NK-92 (cell line): ENCODE data around the gene MACROD1.
"Not testable (repeated sequence)": the region's sequence is repeated elsewhere in the genome, so short reads cannot be mapped to it uniquely, and the experiment has no call there.

Source experiments
- DNase-seq: peaks from one replicate; lab custom pipeline; 2025; ENCODE audit not compliant: unreplicated experiment; lab: John Stamatoyannopoulos, UW

MACROD1 gene

DNA sequence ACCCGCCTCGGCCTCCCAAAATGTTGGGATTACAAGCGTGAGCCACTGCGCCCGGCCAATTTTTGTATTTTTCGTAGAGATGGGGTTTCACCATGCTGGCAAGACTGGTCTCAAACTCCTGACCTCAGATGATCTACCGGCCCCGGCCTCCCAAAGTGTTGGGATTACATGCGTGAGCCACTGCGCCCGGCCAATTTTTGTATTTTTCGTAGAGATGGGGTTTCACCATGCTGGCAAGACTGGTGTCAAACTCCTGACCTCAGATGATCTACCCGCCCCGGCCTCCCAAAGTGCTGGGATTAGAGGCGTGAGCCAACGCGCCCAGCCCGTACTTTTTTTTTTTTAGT lies 192.0 kb downstream of the MACROD1 start:
- DNase-seq, result not testable (repeated sequence)

DNA sequence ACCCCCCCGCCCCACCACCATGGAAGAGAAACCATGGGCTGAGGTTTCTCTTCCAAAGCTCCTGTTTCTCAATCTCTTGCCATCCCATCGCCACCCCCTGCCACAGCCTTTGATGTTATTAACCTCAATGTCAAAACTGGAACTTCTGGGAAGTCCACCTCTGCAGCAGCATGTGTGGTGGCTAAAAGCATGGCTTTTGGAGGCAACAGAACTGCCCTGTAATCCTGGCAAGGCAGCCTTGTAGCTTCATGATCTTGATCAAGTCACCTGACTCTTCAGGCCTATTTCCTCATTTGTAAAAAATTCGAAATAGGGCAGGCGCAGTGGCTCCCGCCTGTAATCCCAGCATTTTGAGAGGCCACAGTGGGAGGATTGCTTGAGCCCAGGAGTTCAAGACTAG lies 195.0 kb downstream of the MACROD1 start:
- no peak for DNase-seq

DNA sequence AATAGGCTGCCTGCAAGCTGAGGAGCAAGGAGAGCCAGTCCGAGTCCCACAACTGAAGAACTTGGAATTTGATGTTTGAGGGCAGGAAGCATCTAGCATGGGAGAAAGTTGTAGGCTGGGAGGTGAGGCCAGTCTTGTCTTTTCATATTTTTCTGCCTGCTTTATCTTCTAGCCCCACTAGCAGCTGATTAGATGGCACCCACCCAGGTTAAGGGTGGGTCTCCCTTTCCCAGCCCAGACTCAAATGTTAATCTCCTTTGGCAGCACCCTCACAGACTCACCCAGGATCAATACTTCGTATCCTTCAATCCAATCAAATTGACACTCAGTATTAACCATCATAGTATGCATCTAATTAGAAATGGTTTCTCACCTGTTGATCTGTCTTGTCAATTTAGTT lies 196.5 kb downstream of the MACROD1 start:
- DNase-seq, result no peak

DNA sequence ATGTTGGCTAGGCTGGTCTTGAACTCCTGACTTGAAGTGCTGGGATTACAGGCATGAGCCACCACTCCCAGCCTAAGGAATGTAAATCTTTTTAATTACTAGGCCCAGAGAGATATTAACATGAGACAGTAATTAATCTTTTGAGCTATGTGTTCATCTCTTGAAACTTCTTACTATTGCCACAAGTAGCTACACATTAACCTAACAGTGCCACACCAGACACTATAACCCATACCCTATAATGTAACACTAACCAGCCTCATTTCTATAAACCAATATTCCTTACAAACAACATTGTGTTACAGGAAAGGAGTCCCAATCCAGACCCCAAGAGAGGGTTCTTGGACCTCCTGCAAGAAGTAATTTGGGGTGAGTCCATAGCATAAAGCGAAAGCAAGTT lies 199.5 kb downstream of the MACROD1 start:
- no peak for DNase-seq

DNA sequence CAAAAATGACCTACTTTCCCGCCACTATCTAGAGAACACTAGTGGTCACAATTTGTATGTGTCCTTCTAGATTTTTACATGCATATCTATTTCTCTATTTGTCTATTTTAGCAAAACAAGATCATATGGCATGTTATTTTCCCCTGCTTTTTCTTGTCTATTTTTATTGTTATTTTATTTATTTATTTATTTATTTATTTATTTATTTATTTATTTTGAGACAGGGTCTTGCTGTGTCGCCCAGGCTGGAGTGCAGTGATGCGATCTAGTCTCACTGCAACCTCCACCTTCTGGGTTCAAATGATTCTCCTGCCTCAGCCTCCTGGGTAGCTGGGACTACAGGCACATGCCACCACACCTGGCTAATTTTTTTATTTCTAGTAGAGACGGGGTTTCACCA lies 202.0 kb downstream of the MACROD1 start:
- DNase-seq, result not testable (repeated sequence)

DNA sequence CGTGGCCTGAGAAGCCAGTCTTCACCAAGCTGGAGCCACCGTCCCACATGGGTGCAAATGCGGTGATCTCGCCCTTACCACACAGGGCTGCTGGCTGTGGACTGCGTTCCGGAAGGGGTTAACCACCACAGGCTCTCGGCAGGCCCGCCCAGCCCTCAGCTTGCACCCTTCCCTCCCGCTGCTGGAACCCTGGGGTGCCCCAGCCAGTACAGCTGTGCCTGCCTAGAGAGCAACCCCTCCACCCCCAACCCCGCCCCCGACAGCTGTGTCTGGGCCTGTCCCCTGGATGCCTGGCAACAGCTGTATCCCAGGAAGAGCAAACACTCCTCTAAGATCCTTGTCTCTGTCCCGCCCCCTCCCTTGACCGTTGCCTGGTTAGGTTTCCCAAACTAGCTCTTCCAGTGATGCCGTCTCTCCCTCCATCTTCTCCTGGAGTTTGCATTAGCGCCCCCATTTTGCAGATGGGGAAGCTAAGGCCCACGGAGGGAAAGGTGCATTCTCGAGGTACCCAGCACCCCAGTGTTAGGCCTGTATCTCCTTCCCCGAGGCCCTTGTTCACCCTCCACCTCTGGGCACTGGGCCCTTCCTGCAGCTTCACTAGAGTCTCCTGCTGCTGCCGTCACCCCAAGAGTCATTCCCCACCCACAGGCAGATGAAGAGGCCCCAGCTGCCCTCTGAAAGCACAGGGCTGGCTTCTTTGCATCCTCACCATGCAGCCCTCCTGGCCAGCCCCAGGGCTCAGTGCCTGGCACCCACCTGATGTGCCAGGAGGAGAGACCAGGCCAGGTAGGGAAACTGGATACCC lies 204.1 kb downstream of the MACROD1 start:
- no peak for DNase-seq

DNA sequence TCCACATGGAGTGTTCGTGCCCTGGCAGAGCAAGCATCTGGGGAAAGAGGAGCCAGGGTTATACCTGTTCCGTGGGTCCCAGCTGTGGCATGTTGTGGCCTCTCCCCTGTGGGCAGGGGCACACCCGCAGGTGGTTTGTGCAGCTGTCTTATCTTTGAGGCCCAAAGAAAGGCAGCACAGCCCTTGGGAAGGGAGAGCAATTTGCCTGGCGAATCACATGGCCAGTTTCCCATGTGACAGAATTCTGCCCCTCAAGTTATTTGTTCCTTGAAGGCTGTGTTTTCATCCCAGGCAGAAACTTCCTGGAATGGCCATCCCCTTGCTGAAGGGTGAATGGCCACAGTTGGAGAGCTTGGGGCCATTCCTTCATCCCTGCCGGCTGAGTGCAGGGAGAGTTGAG lies 207.9 kb downstream of the MACROD1 start:
- DNase-seq, result no peak

DNA sequence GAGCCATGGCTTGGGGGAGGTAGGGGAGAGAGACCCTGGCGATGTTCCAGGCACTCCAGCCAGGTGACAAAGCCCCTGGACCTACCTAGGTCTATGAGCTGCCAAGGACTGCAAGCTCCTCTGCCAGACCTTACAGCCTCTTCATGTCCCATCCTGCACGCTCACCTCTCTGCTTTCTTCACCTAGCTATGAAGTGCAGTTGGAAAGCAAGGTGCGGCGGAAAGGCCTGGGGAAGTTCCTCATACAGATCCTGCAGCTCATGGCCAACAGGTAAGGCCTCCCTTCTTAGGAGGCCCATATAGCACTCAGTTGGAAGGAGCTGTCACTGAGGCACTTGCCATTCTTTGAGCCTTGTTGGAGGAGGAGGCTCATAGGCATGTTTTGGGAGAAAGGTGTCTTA lies 213.3 kb downstream of the MACROD1 start:
- no peak for DNase-seq

DNA sequence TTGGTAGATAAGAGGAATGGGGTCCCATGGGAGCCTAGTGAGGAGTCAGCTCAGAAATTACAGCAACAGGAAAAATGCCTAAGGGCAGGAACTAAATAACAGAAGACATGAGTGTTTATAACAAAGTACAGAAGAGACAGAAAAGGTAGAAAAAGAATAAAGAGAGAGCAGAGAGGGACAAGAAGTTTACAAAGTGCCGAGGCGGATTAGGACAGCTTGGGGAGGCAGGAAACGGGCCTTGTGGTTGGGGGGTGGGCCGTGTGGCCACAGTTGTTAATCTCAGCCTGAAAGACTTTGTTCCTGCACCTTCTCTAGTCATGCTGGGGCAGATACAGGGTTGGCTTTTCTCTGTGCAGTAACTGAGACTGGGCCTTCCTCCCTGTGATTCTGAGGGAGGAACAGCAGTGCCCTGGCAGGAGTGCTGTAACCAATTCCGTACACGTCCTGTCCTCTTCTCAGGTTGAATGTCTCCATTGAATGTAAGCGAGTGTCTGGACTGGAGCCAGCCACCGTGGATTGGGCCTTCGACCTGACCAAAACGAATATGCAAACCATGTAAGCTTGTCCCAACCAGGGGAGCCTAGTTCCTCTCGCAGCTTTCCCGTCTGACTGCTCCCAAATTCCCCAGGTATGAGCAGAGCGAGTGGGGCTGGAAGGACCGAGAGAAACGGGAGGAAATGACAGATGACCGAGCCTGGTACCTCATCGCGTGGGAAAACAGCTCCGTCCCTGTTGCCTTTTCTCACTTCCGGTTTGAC lies 214.0 kb downstream of the MACROD1 start:
- DNase-seq, result no peak
